ENCODE measurements around the gene GABPB2. TPM values are rescaled to one million over a fixed set of nuclear protein-coding genes. Genes with fewer than 3 reads are reported as not detected.
"Not testable (repeated sequence)": the region's sequence is repeated elsewhere in the genome, so short reads cannot be mapped to it uniquely, and the experiment has no call there.

Gene GABPB2
- total RNA-seq, 1 donor from 2014 or later = 19.2 TPM

- Histone ChIP-seq H3K9me3 (no peaks in the 10 kb centered on the region), H3K27me3 (no peaks in the 10 kb centered on the region), H3K27ac (no peak overlapping the region), H3K4me3 (no peak overlapping the region), H3K4me1 (peaks cover 20% of the 10 kb centered on the region), H3K36me3 (peaks cover 0 to 10% of the 10 kb centered on the region in 2 donors)
- intact Hi-C loops (cut with DNase I) = no loop called here
- no peak for TF ChIP-seq POLR2AphosphoS5 (IDR thresholded peaks at IDR 0.05; ENCODE audit: insufficient read depth in 1 of 2, low read depth in 1 of 2)
- no peak for TF ChIP-seq POLR2A (IDR thresholded peaks at IDR 0.05)
- TF ChIP-seq, protein P1, sequence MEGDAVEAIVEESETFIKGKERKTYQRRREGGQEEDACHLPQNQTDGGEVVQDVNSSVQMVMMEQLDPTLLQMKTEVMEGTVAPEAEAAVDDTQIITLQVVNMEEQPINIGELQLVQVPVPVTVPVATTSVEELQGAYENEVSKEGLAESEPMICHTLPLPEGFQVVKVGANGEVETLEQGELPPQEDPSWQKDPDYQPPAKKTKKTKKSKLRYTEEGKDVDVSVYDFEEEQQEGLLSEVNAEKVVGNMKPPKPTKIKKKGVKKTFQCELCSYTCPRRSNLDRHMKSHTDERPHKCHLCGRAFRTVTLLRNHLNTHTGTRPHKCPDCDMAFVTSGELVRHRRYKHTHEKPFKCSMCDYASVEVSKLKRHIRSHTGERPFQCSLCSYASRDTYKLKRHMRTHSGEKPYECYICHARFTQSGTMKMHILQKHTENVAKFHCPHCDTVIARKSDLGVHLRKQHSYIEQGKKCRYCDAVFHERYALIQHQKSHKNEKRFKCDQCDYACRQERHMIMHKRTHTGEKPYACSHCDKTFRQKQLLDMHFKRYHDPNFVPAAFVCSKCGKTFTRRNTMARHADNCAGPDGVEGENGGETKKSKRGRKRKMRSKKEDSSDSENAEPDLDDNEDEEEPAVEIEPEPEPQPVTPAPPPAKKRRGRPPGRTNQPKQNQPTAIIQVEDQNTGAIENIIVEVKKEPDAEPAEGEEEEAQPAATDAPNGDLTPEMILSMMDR (IDR thresholded peaks at IDR 0.05) = no peak
- no peak for DNase-seq (ENCODE audit: extremely low spot score in 2 of 2)
Measured at GRCh38 chr1:151072224-151072623, 1.7 kb downstream of the GABPB2 start.

GRCh38 chr1:151085953-151086559 is 15.5 kb downstream of the GABPB2 start:
- Histone ChIP-seq H3K4me1 (no peaks in the 10 kb centered on the region), H3K36me3 (no peaks in the 10 kb centered on the region), H3K9me3 (no peaks in the 10 kb centered on the region), H3K4me3 (no peak overlapping the region), H3K27me3 (no peaks in the 10 kb centered on the region), H3K27ac (no peak overlapping the region)
- TF ChIP-seq POLR2AphosphoS5 (IDR thresholded peaks at IDR 0.05; ENCODE audit: insufficient read depth in 1 of 2, low read depth in 1 of 2) (no peak), POLR2A (IDR thresholded peaks at IDR 0.05) (no peak)
- TF ChIP-seq, protein P1 (IDR thresholded peaks at IDR 0.05) = no peak
- intact Hi-C loops (cut with DNase I) = no loop called here
- no peak for DNase-seq (ENCODE audit: extremely low spot score in 2 of 2)

DNA sequence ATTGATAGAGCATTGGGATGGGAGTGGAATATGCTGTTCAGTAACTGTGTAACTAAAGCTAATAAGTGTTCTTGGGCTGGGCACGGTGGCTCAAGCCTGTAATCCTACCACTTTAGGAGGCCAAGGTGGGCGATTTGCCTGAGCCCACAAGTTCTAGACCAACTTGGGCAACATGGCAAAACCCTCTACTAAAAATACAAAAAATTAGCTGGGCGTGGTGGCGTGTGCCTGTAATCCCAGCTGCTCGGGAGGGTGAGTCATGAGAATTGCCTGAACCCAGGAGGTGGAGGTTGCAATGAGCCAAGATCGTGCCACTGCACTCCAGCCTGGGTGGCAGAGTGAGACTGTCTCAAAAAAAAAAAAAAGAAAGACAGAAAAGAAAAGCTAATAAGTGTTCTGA is 26.9 kb downstream of the GABPB2 start:
- H3K4me1 ChIP-seq; H3K27me3 ChIP-seq; H3K4me3 ChIP-seq; H3K9me3 ChIP-seq; H3K27ac ChIP-seq; DNase-seq (ENCODE audit: extremely low spot score in 2 of 2); intact Hi-C loops (cut with DNase I); H3K36me3 ChIP-seq: not testable (repeated sequence)

DNA sequence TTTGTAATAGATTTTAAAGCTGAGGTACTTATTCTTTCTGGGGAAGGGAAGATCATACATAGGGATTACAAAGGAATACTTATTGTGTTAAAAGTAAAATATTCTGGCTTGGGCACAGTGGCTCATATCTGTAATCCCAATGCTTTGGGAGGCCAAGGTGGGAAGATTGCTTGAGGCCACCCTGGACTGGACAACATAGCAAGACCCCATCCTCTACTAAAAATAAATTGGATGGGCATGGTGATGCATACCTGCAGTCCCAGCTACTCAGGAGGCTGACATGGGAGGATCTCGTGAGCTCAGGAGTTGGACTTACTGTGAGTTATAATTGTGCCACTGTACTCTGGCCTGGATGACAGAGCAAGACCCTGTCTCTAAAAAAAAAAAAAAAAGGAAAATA is 27.6 kb downstream of the GABPB2 start:
- TF ChIP-seq, protein P1 (IDR thresholded peaks at IDR 0.05) = no peak
- TF ChIP-seq POLR2AphosphoS5 (IDR thresholded peaks at IDR 0.05; ENCODE audit: insufficient read depth in 1 of 2, low read depth in 1 of 2) = no peak
- TF ChIP-seq POLR2A (IDR thresholded peaks at IDR 0.05) = no peak
- Histone ChIP-seq H3K27ac (no peak overlapping the region), H3K4me3 (no peak overlapping the region), H3K27me3 (no peaks in the 10 kb centered on the region), H3K4me1 (no peaks in the 10 kb centered on the region), H3K9me3 (no peaks in the 10 kb centered on the region), H3K36me3 (no peaks in the 10 kb centered on the region)
- intact Hi-C loops (cut with DNase I) = no loop called here
- no peak for DNase-seq (ENCODE audit: extremely low spot score in 2 of 2)

DNA sequence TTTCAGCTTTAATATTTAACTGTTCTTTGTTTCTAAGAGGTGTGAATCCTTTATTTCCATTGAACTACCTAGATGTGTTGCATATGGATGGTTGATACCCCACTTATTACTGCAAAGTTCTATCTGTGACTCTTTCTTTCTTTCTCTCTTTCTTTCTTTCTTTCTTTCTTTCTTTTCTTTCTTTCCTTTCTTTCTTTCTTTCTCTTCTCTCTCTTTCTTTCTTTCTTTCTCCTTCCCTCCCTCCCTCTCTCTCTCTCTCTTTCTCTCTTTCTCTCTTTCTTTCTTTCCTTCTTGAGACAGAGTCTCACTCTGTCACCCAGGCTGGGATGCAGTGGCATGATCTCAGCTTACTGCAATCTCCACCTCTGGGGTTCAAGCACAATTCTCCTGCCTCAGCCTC is 34.1 kb downstream of the GABPB2 start:
- no peak overlapping the region for H3K27ac ChIP-seq
- no peaks in the 10 kb centered on the region for H3K27me3 ChIP-seq
- no peak overlapping the region for H3K4me3 ChIP-seq
- H3K9me3 ChIP-seq = no peaks in the 10 kb centered on the region
- peaks cover 0 to 17% of the 10 kb centered on the region in 2 donors for H3K36me3 ChIP-seq
- H3K4me1 ChIP-seq = no peaks in the 10 kb centered on the region
- DNase-seq (ENCODE audit: extremely low spot score in 2 of 2) = no peak
- intact Hi-C loops (cut with DNase I) = loop anchor here (5.0 kb wide), 1 partner anchor 53 kb away; the partner anchor contains the start of gene TNFAIP8L2
- TF ChIP-seq, protein P1 (IDR thresholded peaks at IDR 0.05) = no peak
- TF ChIP-seq POLR2AphosphoS5 (IDR thresholded peaks at IDR 0.05; ENCODE audit: insufficient read depth in 1 of 2, low read depth in 1 of 2) (no peak), POLR2A (IDR thresholded peaks at IDR 0.05) (no peak)

All from vagina (tissue), 2 donors.